H54 (cell line): ENCODE results near the gene DLX4.

Source experiments
- DNase-seq: peaks from one replicate; pipeline ENCODE4 v3.0.0; 2011; ENCODE audit warnings: low spot score, mixed read lengths; ENCODE audit not compliant: insufficient read length
- FAIRE-seq: peaks from 3 replicates; lab custom pipeline; 2011; peaks lifted over from hg19 to GRCh38; lab: Jason Lieb, UNC
- POLR2A ChIP-seq: IDR thresholded peaks from 2 replicates; pipeline ENCODE4 v1.6.1; 2011; ENCODE audit warnings: low read depth, mild to moderate bottlenecking, low read length

DLX4 gene

GRCh38 chr17:49993423-49994060 lies 24.6 kb downstream of the DLX4 start:
- FAIRE-seq = no peak

GRCh38 chr17:49994085-49995054 lies 25.4 kb downstream of the DLX4 start:
- TF ChIP-seq POLR2A = no peak
- FAIRE-seq (no peak), DNase-seq (no peak)

More at GRCh38 chr17:49993423-49994060, 24.6 kb downstream of the DLX4 start:
- TF ChIP-seq POLR2A = no peak
- DNase-seq = no peak

GRCh38 chr17:49995055-49995738 lies 26.2 kb downstream of the DLX4 start, which contains the start of gene DLX3:
DLX3 (minus strand) TSS chr17:49995224; CDS start chr17:49994998, 226 bp downstream.
- no peak for TF ChIP-seq POLR2A
- DNase-seq = no peak
- no peak for FAIRE-seq

- no peak for FAIRE-seq
These were observed 27.1 kb downstream of the DLX4 start for GRCh38 chr17:49996121-49996494.

GRCh38 chr17:49996495-49997300 lies 27.7 kb downstream of the DLX4 start:
- TF ChIP-seq POLR2A = no peak
- FAIRE-seq (no peak), DNase-seq (peak; percentile 86)

More at GRCh38 chr17:49996121-49996494, 27.1 kb downstream of the DLX4 start:
- TF ChIP-seq POLR2A = no peak
- DNase-seq = no peak

- DNase-seq (no peak), FAIRE-seq (no peak)
- no peak for TF ChIP-seq POLR2A
These were observed 28.3 kb downstream of the DLX4 start for GRCh38 chr17:49997301-49997650.

GRCh38 chr17:49997773-49998703 lies 29.0 kb downstream of the DLX4 start:
- no peak for TF ChIP-seq POLR2A
- no peak for FAIRE-seq
- DNase-seq = peak; percentile 92

- FAIRE-seq (no peak), DNase-seq (no peak)
- no peak for TF ChIP-seq POLR2A
These were observed 30.0 kb downstream of the DLX4 start for GRCh38 chr17:49998836-49999511.

GRCh38 chr17:50003911-50004310 lies 34.9 kb downstream of the DLX4 start:
- TF ChIP-seq POLR2A = no peak
- DNase-seq (no peak), FAIRE-seq (no peak)

- no peak for FAIRE-seq
- no peak for TF ChIP-seq POLR2A
- DNase-seq = no peak
These were observed 40.3 kb downstream of the DLX4 start for GRCh38 chr17:50009282-50009681.

GRCh38 chr17:50013079-50013478 lies 44.1 kb downstream of the DLX4 start:
- no peak for FAIRE-seq
- TF ChIP-seq POLR2A = no peak
- DNase-seq = no peak

- FAIRE-seq (no peak), DNase-seq (no peak)
- TF ChIP-seq POLR2A = no peak
These were observed 45.6 kb downstream of the DLX4 start for GRCh38 chr17:50014471-50015088.
